CD8-positive, alpha-beta memory T cell (primary cell): ENCODE results near the gene PGRMC2. TPM values are rescaled to one million over a fixed set of nuclear protein-coding genes. Genes with fewer than 3 reads are reported as not detected.

Experiments
- CTCF ChIA-PET: fragments of 350-600 bp; sonication (Branson Sonifier 250); formaldehyde crosslinking; loops from one replicate; lab custom pipeline; 2021; ENCODE audit warnings: antibody characterized with exemption; lab: Charles Lee
- POLR2A ChIA-PET: fragments of 350-600 bp; sonication (Branson Sonifier 250); formaldehyde crosslinking; loops from one replicate; lab custom pipeline; 2021; ENCODE audit warnings: antibody characterized with exemption; lab: Charles Lee
- DNase-seq, 5 donors: peaks; one replicate each; pipeline versions ENCODE4 v3.0.0 to v3.0.0-alpha.2; 2020 to 2022; ENCODE audit warnings: mixed read lengths in 1 of 5
- H3K27ac ChIP-seq: one replicate; pipeline ENCODE4 v1.7.0; 2013; ENCODE audit warnings: low read depth, mild to moderate bottlenecking, low read length, moderate library complexity
- H3K27me3 ChIP-seq: 2 replicates; pipeline ENCODE4 v1.7.0; 2013; ENCODE audit warnings: low read length, mild to moderate bottlenecking; ENCODE audit not compliant: insufficient read depth, poor library complexity, severe bottlenecking
- H3K36me3 ChIP-seq: 2 replicates; pipeline ENCODE4 v1.7.0; 2013; ENCODE audit warnings: mild to moderate bottlenecking, low read length, moderate library complexity; ENCODE audit not compliant: insufficient read depth
- H3K4me1 ChIP-seq: 2 replicates; pipeline ENCODE4 v1.7.0; 2013; ENCODE audit warnings: mild to moderate bottlenecking, low read length, moderate library complexity; ENCODE audit not compliant: insufficient read depth
- H3K4me3 ChIP-seq: 2 replicates; pipeline ENCODE4 v1.7.0; 2013; ENCODE audit warnings: mild to moderate bottlenecking, low read length
- H3K9me3 ChIP-seq: 2 replicates; pipeline ENCODE4 v1.7.0; 2013; ENCODE audit warnings: mild to moderate bottlenecking, low read length
- H3K27ac Mint-ChIP-seq, 8 donors: one replicate each; pipeline ENCODE4 v1.8.0; 2020 to 2021; ENCODE audit warnings: mixed read lengths in 8 of 8, mild to moderate bottlenecking in 6 of 8, inconsistent platforms in 3 of 8, moderate library complexity in 3 of 8
- H3K27me3 Mint-ChIP-seq, 2 donors: one replicate each; pipeline ENCODE4 v1.8.0; 2020 to 2021; ENCODE audit warnings: mixed read lengths in 2 of 2, mild to moderate bottlenecking in 1 of 2, moderate library complexity in 1 of 2
- H3K36me3 Mint-ChIP-seq, 3 donors: one replicate each; pipeline ENCODE4 v1.8.0; 2020 to 2021; ENCODE audit warnings: mixed read lengths in 3 of 3, inconsistent platforms in 1 of 3, mild to moderate bottlenecking in 1 of 3
- H3K4me1 Mint-ChIP-seq, 3 donors: one replicate each; pipeline ENCODE4 v1.8.0; 2020 to 2021; ENCODE audit warnings: mixed read lengths in 3 of 3, inconsistent platforms in 1 of 3, mild to moderate bottlenecking in 1 of 3
- H3K4me3 Mint-ChIP-seq, 7 donors: one replicate each; pipeline ENCODE4 v1.8.0; 2020 to 2021; ENCODE audit warnings: mixed read lengths in 7 of 7, mild to moderate bottlenecking in 6 of 7, moderate library complexity in 4 of 7, inconsistent platforms in 2 of 7
- H3K9me3 Mint-ChIP-seq, 5 donors: one replicate each; pipeline ENCODE4 v1.8.0; 2020 to 2022; ENCODE audit warnings: mixed read lengths in 5 of 5, mild to moderate bottlenecking in 3 of 5, moderate library complexity in 2 of 5, inconsistent platforms in 1 of 5
- polyA plus RNA-seq: library from polyadenylated mRNA; unstranded; fragments of 300-500 nt; fragmentation: Illumina TruSeq; gene quantifications from one replicate; pipeline ENCODE4 v1.2.3, GENCODE V29; 2021
- total RNA-seq, 2 experiments: library from RNA; stranded (reverse); gene quantifications; one replicate each; pipeline ENCODE4 v1.2.3, GENCODE V29; 2021

The PGRMC2 gene
- total and polyA plus RNA-seq, 3 experiments from 2014 or later, result 23.6 to 40.5 (median 36.9) TPM

GRCh38 chr4:128242601-128243000, 45.0 kb downstream of the PGRMC2 start:
- no peaks in the 10 kb centered on the region for H3K27me3 ChIP-seq
- no peak overlapping the region for H3K4me3 ChIP-seq
- H3K27ac ChIP-seq, result no peak overlapping the region
- no peak for DNase-seq
- Mint-ChIP-seq H3K36me3 (no peaks in the 10 kb centered on the region), H3K27me3 (peaks cover 13 to 30% of the 10 kb centered on the region in 2 donors), H3K27ac (peak overlapping the region in 1 of 8 donors; percentile 9), H3K4me1 (no peaks in the 10 kb centered on the region), H3K4me3 (no peak overlapping the region), H3K9me3 (peaks cover 0 to 2% (median 0%) of the 10 kb centered on the region in 5 donors)
- ChIA-PET CTCF (no interaction called here), POLR2A (no interaction called here)
- no peaks in the 10 kb centered on the region for H3K36me3 ChIP-seq
- no peaks in the 10 kb centered on the region for H3K9me3 ChIP-seq
- no peaks in the 10 kb centered on the region for H3K4me1 ChIP-seq

- Mint-ChIP-seq H3K4me3 (no peak overlapping the region), H3K36me3 (no peaks in the 10 kb centered on the region), H3K27ac (no peak overlapping the region), H3K27me3 (peaks cover 14 to 33% of the 10 kb centered on the region in 2 donors), H3K9me3 (no peaks in the 10 kb centered on the region), H3K4me1 (no peaks in the 10 kb centered on the region)
- Histone ChIP-seq H3K36me3 (no peaks in the 10 kb centered on the region), H3K9me3 (no peaks in the 10 kb centered on the region), H3K27me3 (no peaks in the 10 kb centered on the region), H3K4me1 (no peaks in the 10 kb centered on the region), H3K4me3 (no peak overlapping the region), H3K27ac (no peak overlapping the region)
- DNase-seq, result no peak
- POLR2A ChIA-PET, result no interaction called here
- CTCF ChIA-PET, result no interaction called here
Observed at GRCh38 chr4:128241981-128242380, 45.6 kb downstream of the PGRMC2 start.

DNA sequence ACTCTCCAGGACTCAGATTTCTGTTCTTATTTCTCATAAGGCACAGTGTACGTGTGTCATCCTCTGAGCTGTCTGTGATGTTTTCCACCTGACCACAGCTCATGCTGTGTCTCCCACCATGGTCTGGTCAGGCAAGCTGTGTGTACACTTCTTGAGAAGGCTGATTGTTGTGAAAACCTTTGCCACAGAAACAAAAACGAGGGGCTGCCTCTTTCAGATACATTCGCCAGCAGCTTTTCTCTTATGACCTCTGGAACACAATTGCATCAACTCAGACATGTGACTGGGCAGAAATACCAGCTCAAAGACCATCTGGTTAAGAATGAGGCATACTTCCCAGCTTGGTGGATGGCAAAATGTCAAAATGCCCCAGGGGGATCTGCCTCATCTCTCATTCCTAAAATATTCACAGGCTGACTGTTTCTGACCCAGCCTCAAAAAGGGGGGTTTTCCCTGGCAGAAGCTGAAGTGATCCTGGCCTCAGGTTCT, 46.1 kb downstream of the PGRMC2 start:
- Histone ChIP-seq H3K4me1 (no peaks in the 10 kb centered on the region), H3K27me3 (no peaks in the 10 kb centered on the region), H3K9me3 (no peaks in the 10 kb centered on the region), H3K36me3 (no peaks in the 10 kb centered on the region), H3K4me3 (no peak overlapping the region), H3K27ac (no peak overlapping the region)
- no peaks in the 10 kb centered on the region for H3K9me3 Mint-ChIP-seq
- H3K27me3 Mint-ChIP-seq, result peaks cover 14 to 33% of the 10 kb centered on the region in 2 donors
- H3K4me3 Mint-ChIP-seq, result no peak overlapping the region
- POLR2A ChIA-PET, result no interaction called here
- no peak overlapping the region for H3K27ac Mint-ChIP-seq
- CTCF ChIA-PET, result no interaction called here
- DNase-seq, result no peak
- no peaks in the 10 kb centered on the region for H3K4me1 Mint-ChIP-seq
- H3K36me3 Mint-ChIP-seq, result no peaks in the 10 kb centered on the region

- Mint-ChIP-seq H3K4me1 (no peaks in the 10 kb centered on the region), H3K27me3 (peaks cover 14 to 34% of the 10 kb centered on the region in 2 donors), H3K36me3 (no peaks in the 10 kb centered on the region), H3K4me3 (no peak overlapping the region), H3K9me3 (no peaks in the 10 kb centered on the region), H3K27ac (no peak overlapping the region)
- H3K4me1 ChIP-seq, result no peaks in the 10 kb centered on the region
- ChIA-PET CTCF (no interaction called here), POLR2A (no interaction called here)
- no peak for DNase-seq
- H3K4me3 ChIP-seq, result no peak overlapping the region
- no peaks in the 10 kb centered on the region for H3K9me3 ChIP-seq
- H3K27me3 ChIP-seq, result no peaks in the 10 kb centered on the region
- no peak overlapping the region for H3K27ac ChIP-seq
- no peaks in the 10 kb centered on the region for H3K36me3 ChIP-seq
Observed at GRCh38 chr4:128241019-128241418, 46.6 kb downstream of the PGRMC2 start.

DNA sequence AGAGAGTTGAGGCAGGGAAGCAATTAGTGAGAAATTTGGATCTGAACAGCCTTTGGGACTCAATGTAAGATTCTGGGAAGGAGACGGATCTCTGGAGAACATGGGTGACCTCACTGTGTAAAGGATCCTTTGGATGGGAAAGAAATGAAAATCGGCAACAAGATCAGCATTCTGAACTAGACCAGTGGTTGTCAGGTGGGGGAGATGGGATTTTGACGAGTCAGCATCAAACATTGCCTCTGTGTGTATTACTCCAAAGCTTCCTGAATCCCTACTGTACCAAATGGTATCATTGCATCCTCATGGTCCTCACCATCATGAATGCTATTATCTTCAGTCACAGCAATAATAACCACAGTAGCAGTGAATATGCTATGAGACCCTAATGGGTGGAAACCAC, 52.8 kb downstream of the PGRMC2 start:
- CTCF ChIA-PET, result no interaction called here
- no peak for DNase-seq

GRCh38 chr4:128232719-128233118, 54.9 kb downstream of the PGRMC2 start:
- Histone ChIP-seq H3K4me3 (no peak overlapping the region), H3K9me3 (no peaks in the 10 kb centered on the region), H3K4me1 (no peaks in the 10 kb centered on the region), H3K36me3 (no peaks in the 10 kb centered on the region), H3K27me3 (no peaks in the 10 kb centered on the region), H3K27ac (no peak overlapping the region)
- no peak overlapping the region for H3K4me3 Mint-ChIP-seq
- no peak overlapping the region for H3K27ac Mint-ChIP-seq
- no peaks in the 10 kb centered on the region for H3K4me1 Mint-ChIP-seq
- ChIA-PET CTCF (no interaction called here), POLR2A (no interaction called here)
- H3K36me3 Mint-ChIP-seq, result no peaks in the 10 kb centered on the region
- H3K27me3 Mint-ChIP-seq, result peaks cover 2 to 13% of the 10 kb centered on the region in 2 donors
- no peak for DNase-seq
- H3K9me3 Mint-ChIP-seq, result no peaks in the 10 kb centered on the region

More for the DNA sequence above, 52.8 kb downstream of the PGRMC2 start:
- Histone ChIP-seq H3K27ac (no peak overlapping the region), H3K27me3 (no peaks in the 10 kb centered on the region), H3K4me3 (no peak overlapping the region), H3K4me1 (no peaks in the 10 kb centered on the region), H3K9me3 (no peaks in the 10 kb centered on the region), H3K36me3 (no peaks in the 10 kb centered on the region)
- H3K27me3 Mint-ChIP-seq, result peaks cover 2 to 13% of the 10 kb centered on the region in 2 donors
- H3K27ac Mint-ChIP-seq, result no peak overlapping the region
- H3K4me3 Mint-ChIP-seq, result no peak overlapping the region
- no peaks in the 10 kb centered on the region for H3K36me3 Mint-ChIP-seq
- POLR2A ChIA-PET, result no interaction called here
- no peaks in the 10 kb centered on the region for H3K9me3 Mint-ChIP-seq
- no peaks in the 10 kb centered on the region for H3K4me1 Mint-ChIP-seq

DNA sequence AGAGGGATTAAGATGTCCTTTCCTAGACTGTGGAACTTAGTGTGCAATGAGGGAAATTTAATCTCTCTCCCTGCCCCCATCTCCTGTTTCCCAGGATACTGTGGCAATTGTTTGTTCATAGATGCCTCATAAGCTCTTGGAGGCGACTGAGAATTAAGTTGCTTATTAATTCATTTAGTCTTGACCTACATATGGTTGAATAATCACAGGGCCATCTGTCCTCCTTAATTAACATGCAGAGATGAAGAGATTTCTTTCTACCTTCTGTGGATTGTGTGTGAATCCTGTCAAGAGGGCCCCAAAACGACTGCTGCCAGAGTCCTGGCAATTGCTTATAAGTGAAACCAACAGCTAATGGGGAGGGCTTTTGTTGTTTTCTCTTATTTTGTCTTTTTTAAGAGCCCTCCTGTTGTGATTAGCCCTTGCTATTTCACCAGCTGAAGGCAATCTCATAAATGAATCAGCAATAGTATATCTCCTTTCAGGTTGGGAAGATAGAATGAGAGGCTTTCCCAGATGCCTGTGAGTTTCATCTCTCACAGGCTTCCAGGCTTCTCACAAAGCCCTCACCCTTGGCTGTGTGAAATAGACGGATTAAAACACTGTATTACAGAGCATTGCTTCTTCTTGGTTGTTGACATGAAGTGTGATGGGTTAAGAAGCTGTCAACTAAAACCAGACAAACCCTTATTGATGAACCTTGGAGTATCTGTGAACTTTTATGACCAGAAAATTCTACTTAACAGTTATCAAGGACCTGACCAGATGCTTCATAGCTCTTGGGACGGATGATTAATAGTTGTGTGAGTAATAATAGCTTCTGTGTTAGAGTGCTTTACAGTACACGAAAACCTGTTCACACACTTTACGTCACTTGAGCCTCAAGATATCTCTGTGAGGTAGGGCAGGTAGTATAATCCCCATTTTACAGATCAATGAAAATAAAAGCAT, 58.5 kb downstream of the PGRMC2 start:
- H3K9me3 Mint-ChIP-seq, result no peaks in the 10 kb centered on the region
- peaks cover 0 to 4% of the 10 kb centered on the region in 2 donors for H3K27me3 Mint-ChIP-seq
- no peaks in the 10 kb centered on the region for H3K4me1 Mint-ChIP-seq
- no peaks in the 10 kb centered on the region for H3K36me3 Mint-ChIP-seq
- ChIA-PET POLR2A (no interaction called here), CTCF (no interaction called here)
- Histone ChIP-seq H3K36me3 (no peaks in the 10 kb centered on the region), H3K4me3 (no peak overlapping the region), H3K27me3 (no peaks in the 10 kb centered on the region), H3K27ac (no peak overlapping the region), H3K9me3 (no peaks in the 10 kb centered on the region), H3K4me1 (no peaks in the 10 kb centered on the region)
- no peak for DNase-seq
- no peak overlapping the region for H3K27ac Mint-ChIP-seq
- no peak overlapping the region for H3K4me3 Mint-ChIP-seq

- H3K27ac ChIP-seq, result no peak overlapping the region
- CTCF ChIA-PET, result no interaction called here
Observed at GRCh38 chr4:128227991-128228571, 59.5 kb downstream of the PGRMC2 start.

More at GRCh38 chr4:128227991-128228571, 59.5 kb downstream of the PGRMC2 start:
- Histone ChIP-seq H3K27me3 (no peaks in the 10 kb centered on the region), H3K9me3 (no peaks in the 10 kb centered on the region), H3K4me3 (no peak overlapping the region), H3K36me3 (no peaks in the 10 kb centered on the region), H3K4me1 (no peaks in the 10 kb centered on the region)
- Mint-ChIP-seq H3K27ac (no peak overlapping the region), H3K36me3 (no peaks in the 10 kb centered on the region), H3K27me3 (peaks cover 0 to 4% of the 10 kb centered on the region in 2 donors), H3K9me3 (no peaks in the 10 kb centered on the region), H3K4me3 (no peak overlapping the region), H3K4me1 (no peaks in the 10 kb centered on the region)
- POLR2A ChIA-PET, result no interaction called here
- DNase-seq, result no peak
